ENCODE measurements around the gene ZNF638.

The ZNF638 gene

GRCh38 chr2:71361631-71362030, 30.0 kb downstream of the ZNF638 start:
- Histone ChIP-seq H3K4me1 (ENCODE audit: insufficient read depth, low read length) (no peaks in the 10 kb centered on the region), H3K4me3 (ENCODE audit: low read length) (no peak overlapping the region), H3K27ac (ENCODE audit: low read length) (no peak overlapping the region), H3K36me3 (ENCODE audit: insufficient read depth, low read depth, low read length) (peaks cover 100% of the 10 kb centered on the region), H3K9me3 (ENCODE audit: insufficient read depth, low read depth, low read length) (no peaks in the 10 kb centered on the region), H3K9ac (ENCODE audit: low read depth, low read length) (no peak overlapping the region), H3K27me3 (ENCODE audit: insufficient read depth, low read length) (no peaks in the 10 kb centered on the region)

GRCh38 chr2:71362447-71362846, 30.9 kb downstream of the ZNF638 start:
- Histone ChIP-seq H3K27me3 (ENCODE audit: insufficient read depth, low read length) (no peaks in the 10 kb centered on the region), H3K4me3 (ENCODE audit: low read length) (no peak overlapping the region), H3K9me3 (ENCODE audit: insufficient read depth, low read depth, low read length) (no peaks in the 10 kb centered on the region), H3K27ac (ENCODE audit: low read length) (no peak overlapping the region), H3K4me1 (ENCODE audit: insufficient read depth, low read length) (no peaks in the 10 kb centered on the region), H3K36me3 (ENCODE audit: insufficient read depth, low read depth, low read length) (peaks cover 100% of the 10 kb centered on the region), H3K9ac (ENCODE audit: low read depth, low read length) (no peak overlapping the region)

- no peak overlapping the region for H3K9ac ChIP-seq (ENCODE audit: low read depth, low read length)
- H3K36me3 ChIP-seq (ENCODE audit: insufficient read depth, low read depth, low read length), result peaks cover 95% of the 10 kb centered on the region
- H3K4me3 ChIP-seq (ENCODE audit: low read length), result no peak overlapping the region
- no peaks in the 10 kb centered on the region for H3K27me3 ChIP-seq (ENCODE audit: insufficient read depth, low read length)
- no peaks in the 10 kb centered on the region for H3K9me3 ChIP-seq (ENCODE audit: insufficient read depth, low read depth, low read length)
- H3K4me1 ChIP-seq (ENCODE audit: insufficient read depth, low read length), result no peaks in the 10 kb centered on the region
- H3K27ac ChIP-seq (ENCODE audit: low read length), result no peak overlapping the region
Measured at GRCh38 chr2:71370015-71370414, 38.4 kb downstream of the ZNF638 start.

DNA sequence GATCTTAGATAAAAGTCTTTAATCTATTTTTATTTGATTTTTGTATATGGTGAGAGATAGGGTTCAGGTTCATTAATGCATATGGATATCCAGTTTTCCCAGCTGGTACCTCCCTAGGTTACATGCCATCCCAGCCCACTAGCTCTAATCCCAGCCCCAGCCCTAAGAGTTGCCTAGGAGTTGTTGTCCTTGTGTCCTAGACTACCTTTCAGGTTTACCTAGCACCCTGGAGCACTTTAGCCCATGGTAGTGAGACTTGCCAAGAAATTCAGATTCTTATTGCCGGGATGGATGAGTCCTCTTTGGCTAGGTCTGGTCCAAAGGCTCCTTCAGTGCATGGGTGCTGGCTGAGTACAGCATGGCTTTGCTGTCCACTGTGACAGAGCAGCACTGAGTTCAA, 40.5 kb downstream of the ZNF638 start:
- no peaks in the 10 kb centered on the region for H3K9me3 ChIP-seq (ENCODE audit: insufficient read depth, low read depth, low read length)
- no peak overlapping the region for H3K4me3 ChIP-seq (ENCODE audit: low read length)
- no peak overlapping the region for H3K27ac ChIP-seq (ENCODE audit: low read length)
- H3K27me3 ChIP-seq (ENCODE audit: insufficient read depth, low read length), result no peaks in the 10 kb centered on the region
- no peaks in the 10 kb centered on the region for H3K4me1 ChIP-seq (ENCODE audit: insufficient read depth, low read length)
- peaks cover 95% of the 10 kb centered on the region for H3K36me3 ChIP-seq (ENCODE audit: insufficient read depth, low read depth, low read length)
- no peak overlapping the region for H3K9ac ChIP-seq (ENCODE audit: low read depth, low read length)

DNA sequence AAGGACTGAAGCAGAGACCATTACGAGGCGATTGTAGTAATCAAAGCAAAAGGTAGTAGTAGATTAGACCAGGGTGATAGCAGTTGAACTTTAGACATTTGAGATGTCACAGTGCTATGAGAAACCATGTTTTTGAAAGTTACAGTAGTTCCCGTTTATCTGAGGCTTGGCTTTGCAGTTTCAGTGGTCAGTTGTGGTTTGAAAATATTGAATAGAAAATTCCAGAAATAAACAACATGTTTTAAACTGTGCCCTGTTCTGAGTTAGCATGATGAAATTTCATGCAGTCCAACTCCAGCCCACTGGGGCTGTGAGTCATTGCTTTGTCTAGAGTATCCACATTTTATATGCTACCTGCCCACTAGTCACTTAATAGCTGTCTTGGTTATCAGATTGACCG, 47.5 kb downstream of the ZNF638 start:
- H3K27me3 ChIP-seq (ENCODE audit: insufficient read depth, low read length), result no peaks in the 10 kb centered on the region
- H3K27ac ChIP-seq (ENCODE audit: low read length), result no peak overlapping the region
- no peaks in the 10 kb centered on the region for H3K9me3 ChIP-seq (ENCODE audit: insufficient read depth, low read depth, low read length)
- peaks cover 95% of the 10 kb centered on the region for H3K36me3 ChIP-seq (ENCODE audit: insufficient read depth, low read depth, low read length)
- H3K4me1 ChIP-seq (ENCODE audit: insufficient read depth, low read length), result no peaks in the 10 kb centered on the region
- no peak overlapping the region for H3K9ac ChIP-seq (ENCODE audit: low read depth, low read length)
- no peak overlapping the region for H3K4me3 ChIP-seq (ENCODE audit: low read length)

DNA sequence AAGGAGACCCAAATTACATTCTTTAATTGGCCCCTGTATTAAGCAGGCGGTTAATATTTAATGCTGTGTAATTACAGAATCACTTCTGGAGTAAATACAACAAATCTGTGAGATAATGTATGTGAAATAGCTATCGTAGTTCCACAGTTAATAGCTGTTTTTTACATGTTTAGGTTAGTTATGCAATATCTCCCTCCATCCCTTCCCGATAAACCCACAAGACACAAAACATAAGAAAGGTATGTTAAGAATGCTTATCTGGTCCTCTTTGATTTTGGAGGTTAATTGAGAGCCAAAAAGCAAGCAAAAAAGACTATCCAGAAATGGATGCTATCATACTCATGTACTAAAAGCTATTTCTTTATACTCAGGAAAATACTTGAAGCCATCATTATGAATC, 49.1 kb downstream of the ZNF638 start:
- Histone ChIP-seq H3K36me3 (ENCODE audit: insufficient read depth, low read depth, low read length) (peaks cover 95% of the 10 kb centered on the region), H3K9me3 (ENCODE audit: insufficient read depth, low read depth, low read length) (no peaks in the 10 kb centered on the region), H3K4me3 (ENCODE audit: low read length) (no peak overlapping the region), H3K27me3 (ENCODE audit: insufficient read depth, low read length) (no peaks in the 10 kb centered on the region), H3K27ac (ENCODE audit: low read length) (no peak overlapping the region), H3K9ac (ENCODE audit: low read depth, low read length) (no peak overlapping the region), H3K4me1 (ENCODE audit: insufficient read depth, low read length) (no peaks in the 10 kb centered on the region)

DNA sequence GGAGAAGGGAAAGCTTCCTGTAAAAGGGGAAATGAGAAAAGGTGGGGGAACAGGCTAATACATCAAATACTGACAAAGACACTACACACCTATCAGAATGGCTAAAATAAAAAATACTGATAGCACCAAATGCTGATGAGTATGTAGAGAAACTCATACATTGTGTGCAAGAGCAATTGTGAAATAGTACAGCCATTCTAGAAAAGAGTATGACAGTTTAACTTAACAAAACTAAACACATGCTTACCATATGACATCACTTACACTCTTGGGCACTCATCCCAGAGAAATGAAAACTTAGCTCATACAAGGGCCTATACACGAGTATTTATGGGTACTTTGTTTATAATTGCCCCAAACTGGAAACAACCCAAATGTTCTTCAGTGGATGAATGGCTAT, 53.4 kb downstream of the ZNF638 start:
- no peaks in the 10 kb centered on the region for H3K4me1 ChIP-seq (ENCODE audit: insufficient read depth, low read length)
- H3K9me3 ChIP-seq (ENCODE audit: insufficient read depth, low read depth, low read length), result no peaks in the 10 kb centered on the region; the same call in 1 of the 2 replicates
- H3K27me3 ChIP-seq (ENCODE audit: insufficient read depth, low read length), result no peaks in the 10 kb centered on the region
- no peak overlapping the region for H3K27ac ChIP-seq (ENCODE audit: low read length)
- peaks cover 98% of the 10 kb centered on the region for H3K36me3 ChIP-seq (ENCODE audit: insufficient read depth, low read depth, low read length)
- no peak overlapping the region for H3K4me3 ChIP-seq (ENCODE audit: low read length)
- H3K9ac ChIP-seq (ENCODE audit: low read depth, low read length), result no peak overlapping the region

DNA sequence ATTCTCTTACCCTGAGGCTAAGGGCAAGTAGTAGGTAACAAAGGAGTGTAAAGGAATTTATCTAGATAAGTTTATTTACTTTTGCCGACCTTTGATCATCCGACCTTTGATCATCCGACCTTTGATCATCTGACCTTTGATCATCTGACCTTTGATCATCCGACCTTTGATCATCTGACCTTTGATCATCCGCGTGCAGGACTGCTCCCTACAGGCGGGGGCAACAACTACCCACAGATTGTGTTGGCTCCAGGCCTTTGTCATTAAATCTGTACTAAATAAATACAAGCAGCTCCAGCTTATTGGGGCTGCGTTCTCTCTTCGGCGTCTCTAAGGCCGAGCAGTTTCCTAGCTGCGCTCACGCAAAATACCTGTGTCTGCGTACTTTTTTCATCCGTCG, 56.6 kb downstream of the ZNF638 start:
- no peaks in the 10 kb centered on the region; the same call in 1 of the 2 replicates for H3K9me3 ChIP-seq (ENCODE audit: insufficient read depth, low read depth, low read length)
- H3K27ac ChIP-seq (ENCODE audit: low read length), result no peak overlapping the region
- peaks cover 93% of the 10 kb centered on the region for H3K36me3 ChIP-seq (ENCODE audit: insufficient read depth, low read depth, low read length)
- no peaks in the 10 kb centered on the region for H3K4me1 ChIP-seq (ENCODE audit: insufficient read depth, low read length)
- no peak overlapping the region for H3K9ac ChIP-seq (ENCODE audit: low read depth, low read length)
- H3K4me3 ChIP-seq (ENCODE audit: low read length), result no peak overlapping the region
- H3K27me3 ChIP-seq (ENCODE audit: insufficient read depth, low read length), result no peaks in the 10 kb centered on the region

GRCh38 chr2:71389384-71390072, 57.9 kb downstream of the ZNF638 start:
- Histone ChIP-seq H3K27ac (ENCODE audit: low read length) (no peak overlapping the region), H3K4me3 (ENCODE audit: low read length) (no peak overlapping the region), H3K36me3 (ENCODE audit: insufficient read depth, low read depth, low read length) (peaks cover 94% of the 10 kb centered on the region), H3K9ac (ENCODE audit: low read depth, low read length) (no peak overlapping the region), H3K27me3 (ENCODE audit: insufficient read depth, low read length) (no peaks in the 10 kb centered on the region), H3K9me3 (ENCODE audit: insufficient read depth, low read depth, low read length) (no peaks in the 10 kb centered on the region; the same call in 1 of the 2 replicates), H3K4me1 (ENCODE audit: insufficient read depth, low read length) (no peaks in the 10 kb centered on the region)

DNA sequence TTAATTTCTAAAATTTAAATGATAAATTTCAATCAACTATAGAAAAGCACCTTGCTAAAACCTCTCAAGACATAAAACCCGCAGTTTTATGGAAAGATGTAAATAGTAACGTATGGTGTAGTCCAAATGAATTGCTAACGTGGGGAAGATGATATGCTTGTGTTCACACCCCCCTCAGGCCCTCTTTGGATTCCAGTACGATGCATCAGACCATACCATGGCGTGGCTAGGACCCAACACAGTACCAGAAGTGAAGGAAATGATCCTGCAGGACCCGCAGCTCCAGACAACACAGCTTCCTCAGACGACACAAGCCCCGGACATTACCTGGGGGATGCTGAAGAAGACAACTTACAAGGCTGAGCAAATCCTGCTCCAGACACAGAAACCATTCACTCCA, 61.6 kb downstream of the ZNF638 start:
- peaks cover 94% of the 10 kb centered on the region for H3K36me3 ChIP-seq (ENCODE audit: insufficient read depth, low read depth, low read length)
- H3K4me3 ChIP-seq (ENCODE audit: low read length), result no peak overlapping the region
- no peaks in the 10 kb centered on the region for H3K9me3 ChIP-seq (ENCODE audit: insufficient read depth, low read depth, low read length)
- H3K4me1 ChIP-seq (ENCODE audit: insufficient read depth, low read length), result no peaks in the 10 kb centered on the region
- no peaks in the 10 kb centered on the region for H3K27me3 ChIP-seq (ENCODE audit: insufficient read depth, low read length)
- no peak overlapping the region for H3K27ac ChIP-seq (ENCODE audit: low read length)
- no peak overlapping the region for H3K9ac ChIP-seq (ENCODE audit: low read depth, low read length)

- Histone ChIP-seq H3K4me1 (ENCODE audit: insufficient read depth, low read length) (no peaks in the 10 kb centered on the region), H3K36me3 (ENCODE audit: insufficient read depth, low read depth, low read length) (peaks cover 92% of the 10 kb centered on the region), H3K9me3 (ENCODE audit: insufficient read depth, low read depth, low read length) (no peaks in the 10 kb centered on the region), H3K4me3 (ENCODE audit: low read length) (no peak overlapping the region), H3K27ac (ENCODE audit: low read length) (no peak overlapping the region), H3K9ac (ENCODE audit: low read depth, low read length) (no peak overlapping the region), H3K27me3 (ENCODE audit: insufficient read depth, low read length) (no peaks in the 10 kb centered on the region)
Measured at GRCh38 chr2:71395471-71395870, 63.9 kb downstream of the ZNF638 start.

DNA sequence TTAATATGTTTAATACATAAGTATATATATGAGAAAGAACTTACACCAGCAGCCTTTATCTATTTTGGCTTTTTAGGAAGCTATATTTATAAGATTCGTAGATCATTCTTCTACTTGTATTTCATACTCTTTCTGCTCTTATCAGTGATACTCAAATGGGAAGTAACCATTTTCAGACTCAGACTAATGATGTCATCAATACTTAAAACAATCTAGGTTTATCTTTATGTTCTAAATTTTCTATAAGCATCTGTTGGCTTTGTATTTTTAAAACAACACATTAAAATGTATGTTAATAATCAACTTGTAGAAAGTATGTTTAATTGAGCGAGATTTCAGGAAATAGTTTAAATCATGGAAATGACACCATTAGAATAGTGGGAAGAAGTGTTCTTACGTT, 70.8 kb downstream of the ZNF638 start:
- no peaks in the 10 kb centered on the region for H3K4me1 ChIP-seq (ENCODE audit: insufficient read depth, low read length)
- no peak overlapping the region for H3K9ac ChIP-seq (ENCODE audit: low read depth, low read length)
- H3K9me3 ChIP-seq (ENCODE audit: insufficient read depth, low read depth, low read length), result no peaks in the 10 kb centered on the region
- H3K4me3 ChIP-seq (ENCODE audit: low read length), result no peak overlapping the region
- peaks cover 98% of the 10 kb centered on the region for H3K36me3 ChIP-seq (ENCODE audit: insufficient read depth, low read depth, low read length)
- no peak overlapping the region for H3K27ac ChIP-seq (ENCODE audit: low read length)
- H3K27me3 ChIP-seq (ENCODE audit: insufficient read depth, low read length), result no peaks in the 10 kb centered on the region

Measured in iPS-20b (cell line).